SKM-1 treated with dmso at 0.1 percent for 144 hours (cell line): ENCODE measurements around the gene BMP7.
"Not testable (repeated sequence)": the region's sequence is repeated elsewhere in the genome, so short reads cannot be mapped to it uniquely, and the experiment has no call there.

ENCODE experiments used
- DNase-seq: peaks from one replicate; lab custom pipeline; 2025; ENCODE audit not compliant: unreplicated experiment; lab: John Stamatoyannopoulos, UW

Gene BMP7

GRCh38 chr20:57267158-57267821 lies 849 bp upstream of the BMP7 start:
- DNase-seq: no peak

- no peak for DNase-seq
These were observed 497 bp downstream of the BMP7 start for GRCh38 chr20:57265997-57266290.

GRCh38 chr20:57265336-57265996 lies 975 bp downstream of the BMP7 start:
- no peak for DNase-seq

GRCh38 chr20:57264908-57265335 lies 1.5 kb downstream of the BMP7 start:
- not testable (repeated sequence) for DNase-seq

- DNase-seq: no peak
These were observed 2.3 kb downstream of the BMP7 start for GRCh38 chr20:57263801-57264792.

- DNase-seq: no peak
These were observed 3.4 kb downstream of the BMP7 start for GRCh38 chr20:57262784-57263609.

GRCh38 chr20:57262301-57262700 lies 4.1 kb downstream of the BMP7 start:
- no peak for DNase-seq

GRCh38 chr20:57261457-57262251 lies 4.8 kb downstream of the BMP7 start:
- no peak for DNase-seq

- DNase-seq: no peak
These were observed 5.5 kb downstream of the BMP7 start for GRCh38 chr20:57260934-57261333.

GRCh38 chr20:57259938-57260921 lies 6.2 kb downstream of the BMP7 start:
- DNase-seq: no peak

GRCh38 chr20:57259121-57259937 lies 7.1 kb downstream of the BMP7 start:
- DNase-seq: no peak

- no peak for DNase-seq
These were observed 8.6 kb downstream of the BMP7 start for GRCh38 chr20:57257701-57258453.

- no peak for DNase-seq
These were observed 9.5 kb downstream of the BMP7 start for GRCh38 chr20:57256908-57257307.

GRCh38 chr20:57256205-57256604 lies 10.2 kb downstream of the BMP7 start:
- no peak for DNase-seq

GRCh38 chr20:57255183-57255582 lies 11.3 kb downstream of the BMP7 start:
- no peak for DNase-seq

- no peak for DNase-seq
These were observed 13.8 kb downstream of the BMP7 start for GRCh38 chr20:57252559-57253162.

- DNase-seq: no peak
These were observed 14.5 kb downstream of the BMP7 start for GRCh38 chr20:57251949-57252348.
